Type B pancreatic cell (in vitro differentiated cells): Measurements from ENCODE around the gene NKD2. TPM values are rescaled to one million over a fixed set of nuclear protein-coding genes. Genes with fewer than 3 reads are reported as not detected.

Experiments used
- DNase-seq: peaks from one replicate; pipeline ENCODE4 v3.0.0; 2021; ENCODE audit warnings: mixed read lengths; ENCODE audit not compliant: unreplicated experiment; ENCODE audit errors: extremely low spot score
- H3K27ac Mint-ChIP-seq: 2 replicates; pipeline ENCODE4 v1.8.0; 2021; ENCODE audit warnings: mild to moderate bottlenecking, mixed read lengths
- H3K27me3 Mint-ChIP-seq: 2 replicates; pipeline ENCODE4 v1.8.0; 2021; ENCODE audit warnings: mixed read lengths
- H3K36me3 Mint-ChIP-seq: 2 replicates; pipeline ENCODE4 v1.8.0; 2021; ENCODE audit warnings: mixed read lengths
- H3K4me1 Mint-ChIP-seq: one replicate; pipeline ENCODE4 v1.8.0; 2021; ENCODE audit warnings: mixed read lengths; ENCODE audit not compliant: unreplicated experiment
- H3K4me3 Mint-ChIP-seq: 2 replicates; pipeline ENCODE4 v1.8.0; 2021; ENCODE audit warnings: mild to moderate bottlenecking, mixed read lengths
- H3K9me3 Mint-ChIP-seq: 2 replicates; pipeline ENCODE4 v1.8.0; 2021; ENCODE audit warnings: mixed read lengths
- CTCF ChIP-seq: fragments of 200-600 bp; sonication (generic); conservative IDR thresholded peaks from 2 replicates; pipeline ENCODE4 v1.5.0; 2021; ENCODE audit warnings: antibody characterized with exemption, mild to moderate bottlenecking
- total RNA-seq: library from RNA; stranded (reverse); gene quantifications from 2 replicates; pipeline ENCODE4 v1.2.1, GENCODE V29; 2021; ENCODE audit warnings: low replicate concordance

Gene NKD2
- total RNA-seq, 1 donor from 2014 or later, result 24.3 TPM

GRCh38 chr5:1007681-1008450, 736 bp upstream of the NKD2 start:
- Mint-ChIP-seq H3K9me3 (no peaks in the 10 kb centered on the region), H3K4me1 (peaks cover 43% of the 10 kb centered on the region), H3K4me3 (peak overlapping the region; percentile 87), H3K27ac (peak overlapping the region; percentile 82), H3K36me3 (no peaks in the 10 kb centered on the region), H3K27me3 (peaks cover 35% of the 10 kb centered on the region)
- DNase-seq, result peak; percentile 67
- TF ChIP-seq CTCF, result no peak

DNA sequence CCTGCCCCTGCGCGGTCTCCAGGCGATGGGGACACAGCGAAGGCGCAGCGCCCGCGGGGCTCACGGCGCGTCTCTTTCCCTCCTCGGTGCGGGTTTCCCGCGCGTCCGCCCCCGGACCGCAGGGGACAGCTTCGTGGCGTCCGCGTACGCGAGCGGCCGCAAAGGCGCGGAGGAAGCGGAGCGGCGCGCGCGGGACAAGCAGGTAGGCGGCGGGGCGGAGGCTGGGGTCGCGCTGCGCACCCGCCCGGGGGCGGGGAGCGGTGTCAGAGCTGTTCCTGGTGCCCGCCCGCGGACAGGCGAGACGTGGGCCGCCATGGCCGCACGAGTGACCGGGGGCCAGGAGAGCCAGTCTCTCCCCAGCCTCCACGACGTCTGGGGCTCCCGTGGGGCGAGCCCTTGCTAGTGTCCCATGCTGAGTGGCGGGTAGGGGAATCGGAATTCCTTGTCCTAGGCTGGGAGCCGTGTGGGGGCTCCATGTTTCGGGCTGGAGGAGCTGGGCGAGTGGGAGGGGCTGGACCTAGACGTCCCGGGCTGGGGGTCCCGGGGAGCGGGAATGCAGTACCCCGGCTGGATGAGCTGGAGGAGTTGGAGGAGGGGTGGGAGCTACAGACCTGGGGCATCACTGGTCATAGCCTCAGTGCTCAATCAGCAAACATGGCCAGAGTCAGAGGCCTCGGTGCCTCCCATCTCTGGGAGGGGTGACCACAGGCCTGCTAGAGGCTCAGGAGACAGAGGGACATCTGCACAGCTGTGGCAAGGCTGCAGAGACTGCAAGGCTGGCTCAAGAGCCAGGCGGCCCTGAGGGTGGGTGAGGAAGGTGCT, 968 bp downstream of the NKD2 start:
- Mint-ChIP-seq H3K36me3 (no peaks in the 10 kb centered on the region), H3K27me3 (peaks cover 31% of the 10 kb centered on the region), H3K27ac (peak overlapping the region; percentile 48)

GRCh38 chr5:1010181-1010510, 1.5 kb downstream of the NKD2 start:
- Mint-ChIP-seq H3K36me3 (no peaks in the 10 kb centered on the region), H3K4me3 (peak overlapping the region; percentile 82), H3K9me3 (no peaks in the 10 kb centered on the region), H3K4me1 (peaks cover 33% of the 10 kb centered on the region), H3K27ac (peak overlapping the region; percentile 48), H3K27me3 (peaks cover 31% of the 10 kb centered on the region)
- DNase-seq, result peak; percentile 52
- TF ChIP-seq CTCF, result peak; percentile 17

More for the DNA sequence above, 968 bp downstream of the NKD2 start:
- H3K4me1 Mint-ChIP-seq, result peaks cover 33% of the 10 kb centered on the region
- H3K9me3 Mint-ChIP-seq, result no peaks in the 10 kb centered on the region
- TF ChIP-seq CTCF, result no peak
- DNase-seq, result peak; percentile 68
- peak overlapping the region; percentile 82 for H3K4me3 Mint-ChIP-seq

DNA sequence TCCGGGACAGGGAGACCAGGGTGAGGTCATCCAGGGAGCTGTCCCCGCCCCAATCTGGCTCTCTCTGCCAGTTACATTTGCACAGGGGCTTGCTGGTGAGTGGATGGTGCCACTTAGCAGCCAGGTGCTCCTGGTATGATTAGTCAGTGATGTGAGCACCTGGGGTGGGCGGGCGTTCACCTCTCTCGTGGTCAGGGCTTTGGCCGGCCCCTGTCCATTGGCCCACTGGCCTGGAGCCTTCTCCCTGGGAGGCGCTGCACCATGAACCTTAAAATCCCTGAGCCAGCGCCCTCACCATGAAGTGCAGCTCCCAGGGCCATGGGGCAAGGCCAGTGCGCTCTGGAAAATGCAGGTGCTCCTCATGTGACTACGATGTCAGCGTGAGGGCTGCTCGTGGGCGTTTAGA, 2.0 kb downstream of the NKD2 start:
- DNase-seq, result peak; percentile 64
- Mint-ChIP-seq H3K27me3 (peaks cover 31% of the 10 kb centered on the region), H3K36me3 (no peaks in the 10 kb centered on the region), H3K27ac (peak overlapping the region; percentile 48), H3K9me3 (no peaks in the 10 kb centered on the region), H3K4me3 (peak overlapping the region; percentile 82), H3K4me1 (peaks cover 32% of the 10 kb centered on the region)
- TF ChIP-seq CTCF, result no peak

DNA sequence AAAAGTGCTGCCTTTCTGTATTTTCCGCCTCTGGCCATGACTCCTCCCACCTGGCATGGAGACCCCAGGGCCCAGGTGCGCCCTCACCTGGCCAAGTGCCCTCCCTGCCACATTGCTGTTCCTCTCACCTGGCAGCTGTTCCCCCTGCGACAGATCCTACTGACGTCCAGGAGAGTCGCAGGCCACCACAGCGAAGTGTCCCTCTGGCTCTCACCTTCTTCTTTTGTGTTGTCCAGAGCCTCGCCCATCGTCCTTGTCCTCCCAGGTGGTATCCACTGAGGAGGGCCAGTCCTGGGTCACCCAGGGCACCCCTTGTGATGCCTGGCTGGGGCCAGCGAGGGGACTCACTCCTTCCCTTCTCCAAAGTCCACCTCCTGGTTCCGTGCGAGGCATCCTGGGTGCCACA, 2.6 kb downstream of the NKD2 start:
- peak; percentile 65 for TF ChIP-seq CTCF
- Mint-ChIP-seq H3K9me3 (no peaks in the 10 kb centered on the region), H3K27me3 (peaks cover 27% of the 10 kb centered on the region), H3K36me3 (no peaks in the 10 kb centered on the region), H3K4me1 (peaks cover 28% of the 10 kb centered on the region), H3K4me3 (peak overlapping the region; percentile 82), H3K27ac (no peak overlapping the region)
- DNase-seq, result no peak
